Activated CD8-positive, alpha-beta memory T cell treated with anti-CD3 and anti-CD28 coated beads, Interleukin-2, amount 50 U/mL, for 1 hour (primary cell): ENCODE results near the gene SPATA31A5.
"Not testable (repeated sequence)": the region's sequence is repeated elsewhere in the genome, so short reads cannot be mapped to it uniquely, and the experiment has no call there.

Experiments used
- DNase-seq: peaks from one replicate; pipeline ENCODE4 v3.0.0-alpha.2; 2020; ENCODE audit errors: extremely low read depth

Gene SPATA31A5

DNA sequence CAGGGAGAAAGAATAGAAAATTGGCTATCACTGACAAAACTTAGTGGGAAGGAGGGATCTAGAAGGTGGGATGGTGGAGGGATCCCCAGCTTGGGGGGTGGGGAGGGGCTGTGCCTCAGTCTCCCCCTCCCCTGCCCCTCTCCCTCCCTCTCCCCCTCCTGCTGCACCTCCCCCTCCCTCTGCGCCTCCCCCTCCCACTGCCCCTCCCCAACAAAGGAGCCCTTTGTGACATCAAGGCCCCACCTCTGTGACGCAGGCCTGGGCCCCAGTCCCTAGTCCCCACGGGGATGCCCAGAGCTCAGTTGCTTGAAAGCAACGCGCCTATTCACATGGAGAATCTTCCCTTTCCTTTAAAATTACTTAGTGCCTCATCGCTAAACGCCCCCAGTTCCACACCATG is at the start of gene SPATA31A5:
Gene SPATA31A5 (plus strand): TSS at position 301 of the 400 bp plus-strand sequence. CDS start 29 bp downstream, at position 330.
- not testable (repeated sequence) for DNase-seq

DNA sequence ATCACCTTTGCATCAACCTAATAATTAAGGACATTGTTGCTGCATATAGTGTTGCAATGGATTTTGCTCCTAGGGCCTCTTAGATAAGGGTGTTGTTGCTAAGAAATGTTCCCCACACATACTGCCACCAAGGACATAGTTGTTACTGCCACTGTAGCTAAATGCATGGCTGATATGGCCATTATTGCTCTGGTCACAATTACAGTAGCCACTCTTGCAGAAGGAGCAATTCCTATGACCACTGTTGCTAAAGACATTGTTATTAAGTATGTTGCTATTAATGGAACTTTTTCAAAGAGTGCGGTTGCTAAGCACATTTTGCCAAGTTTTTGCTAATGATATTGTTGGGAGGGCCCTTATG is 48.8 kb downstream of the SPATA31A5 start:
- not testable (repeated sequence) for DNase-seq

DNA sequence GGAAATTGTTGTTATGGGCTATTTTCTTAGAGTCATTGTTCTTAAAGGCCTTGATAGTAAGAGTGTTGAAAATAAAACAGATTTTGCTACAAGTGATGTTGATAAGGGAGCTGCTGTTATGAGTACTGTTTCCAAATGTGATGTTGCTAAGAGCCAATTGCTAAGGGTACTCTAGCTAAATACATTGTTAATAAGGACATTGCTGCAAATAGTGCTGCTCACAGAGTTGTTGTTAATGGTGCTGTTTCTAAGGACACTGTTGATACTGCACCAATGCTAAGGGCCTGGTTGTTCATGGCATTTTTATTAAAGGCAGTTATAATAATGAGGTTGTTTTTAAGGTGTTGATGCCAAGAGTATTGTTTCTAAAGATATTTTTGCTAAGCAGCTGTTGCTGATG is 52.2 kb downstream of the SPATA31A5 start:
- DNase-seq = not testable (repeated sequence)
